DMS79 treated with DMSO at 0.1 percent for 48 hours (cell line): Measurements from ENCODE around the gene PAQR5.
"Not testable (repeated sequence)": the region's sequence is repeated elsewhere in the genome, so short reads cannot be mapped to it uniquely, and the experiment has no call there.

Experiments
- DNase-seq: peaks from one replicate; lab custom pipeline; 2025; lab: John Stamatoyannopoulos, UW

PAQR5 gene

DNA sequence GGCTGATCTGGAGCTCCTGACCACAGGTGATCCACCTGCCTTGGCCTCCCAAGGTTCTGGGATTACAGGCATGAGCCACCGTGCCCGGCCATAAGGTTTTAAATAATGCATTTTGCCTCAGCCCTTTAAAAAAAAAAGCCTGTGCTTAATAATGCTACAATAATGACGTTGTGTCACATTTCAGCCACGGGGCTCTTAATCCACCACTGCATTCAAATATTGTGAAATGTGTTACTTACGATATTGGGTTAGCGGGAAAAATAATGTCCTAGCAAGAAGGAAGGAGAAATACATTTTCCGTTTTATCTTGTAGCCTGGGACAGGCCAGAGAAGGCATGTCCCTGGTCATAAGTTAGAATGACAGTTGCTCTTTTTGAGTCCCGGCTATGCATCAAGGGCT is 17.6 kb downstream of the PAQR5 start:
- DNase-seq = no peak

- DNase-seq = no peak
Observed at GRCh38 chr15:69317392-69317841, 18.7 kb downstream of the PAQR5 start.

DNA sequence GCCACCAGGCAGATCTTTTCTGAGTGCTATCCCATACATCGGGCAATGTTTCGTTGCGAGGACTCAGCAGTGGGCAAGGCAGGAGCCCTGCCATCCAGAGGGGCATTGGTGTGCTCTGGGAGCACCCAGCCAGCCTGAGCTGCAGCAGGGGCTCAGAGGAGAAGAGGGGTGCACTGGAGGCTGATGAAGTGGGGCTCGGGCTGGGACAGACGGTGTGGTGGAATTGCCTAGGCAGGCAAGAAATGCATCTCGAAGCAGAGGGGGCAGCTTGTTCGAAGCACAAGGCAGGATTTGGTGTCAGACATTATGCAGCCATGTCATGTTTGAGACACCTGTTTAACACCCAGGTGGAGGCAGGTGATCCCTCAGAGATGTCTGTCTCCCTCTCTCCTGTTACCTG is 19.3 kb downstream of the PAQR5 start:
- DNase-seq = no peak

DNA sequence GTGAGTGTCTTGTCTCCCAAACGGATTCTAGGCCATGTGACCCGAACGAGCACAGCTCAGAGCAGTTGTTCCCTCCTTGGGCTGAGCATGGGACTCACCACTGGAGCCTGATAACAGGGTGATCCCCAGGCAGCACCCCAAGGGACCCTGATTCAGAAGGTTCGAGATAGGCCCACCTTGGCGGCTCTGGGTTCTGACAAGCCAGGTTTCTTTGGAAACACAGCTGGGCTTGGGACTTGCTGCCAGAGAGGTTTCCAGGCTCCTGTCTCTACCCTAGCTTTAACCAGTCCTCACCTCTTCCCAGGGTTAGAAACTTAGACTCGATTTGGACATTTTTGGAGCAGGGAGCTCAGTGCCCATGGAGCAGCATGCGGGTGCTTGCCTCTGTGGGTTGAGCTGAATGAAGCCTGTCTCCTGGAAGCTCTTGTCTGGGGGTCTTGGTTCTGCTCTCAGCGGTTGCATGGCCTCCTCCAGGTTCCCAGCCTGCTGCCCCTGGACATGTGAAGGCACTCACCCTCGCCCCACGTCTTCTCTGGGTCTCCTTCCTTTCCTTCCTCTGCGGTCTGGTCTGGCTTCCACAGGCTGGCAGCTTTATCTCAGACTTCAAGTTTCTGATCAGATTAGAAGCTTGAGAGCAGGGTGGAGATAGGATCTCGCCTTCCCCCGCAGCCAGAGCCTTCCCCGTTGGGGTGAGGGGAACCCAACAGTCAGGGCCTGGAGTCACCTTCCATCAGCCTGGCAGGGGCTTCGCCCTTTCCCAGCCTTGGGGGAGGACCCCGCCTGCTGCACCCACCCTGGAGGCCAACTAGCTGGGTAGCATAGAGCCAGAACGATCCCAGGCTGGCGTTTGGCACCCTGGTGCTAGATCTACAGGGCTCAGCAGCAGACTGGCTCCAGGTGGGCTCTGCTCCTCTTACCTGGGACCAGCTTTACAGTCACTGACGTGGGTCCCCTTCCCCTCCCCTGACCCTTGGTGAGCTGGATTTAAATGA is 21.0 kb downstream of the PAQR5 start:
- no peak for DNase-seq

- DNase-seq = no peak
Observed at GRCh38 chr15:69320977-69321554, 22.4 kb downstream of the PAQR5 start.

DNA sequence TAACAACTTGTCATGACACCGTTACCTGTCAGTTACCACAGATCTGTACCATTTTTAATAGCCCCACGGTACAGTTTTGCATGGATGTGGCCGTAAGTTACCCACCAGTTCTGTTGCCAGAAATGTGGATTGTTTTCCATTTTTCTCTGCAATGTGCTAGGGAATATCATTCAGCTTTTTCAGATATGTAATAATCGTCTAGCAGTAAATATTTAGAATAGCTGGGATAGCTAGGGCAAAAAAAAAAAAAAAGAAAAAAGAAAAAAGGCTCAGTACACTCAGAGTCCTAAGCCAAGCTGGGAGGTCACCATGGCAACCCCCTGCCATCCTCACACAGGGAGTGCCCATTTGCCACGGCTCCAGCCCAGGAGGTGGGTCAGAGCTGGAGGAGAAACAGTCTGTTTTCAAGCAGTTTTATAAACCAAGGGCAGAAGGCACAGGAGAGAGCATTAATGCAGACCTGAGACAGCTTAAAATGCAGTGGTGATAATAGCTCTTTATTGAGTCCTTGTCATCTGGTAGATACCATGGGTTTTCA is 25.2 kb downstream of the PAQR5 start:
- no peak for DNase-seq

GRCh38 chr15:69324565-69324964 is 25.9 kb downstream of the PAQR5 start:
- no peak for DNase-seq

DNA sequence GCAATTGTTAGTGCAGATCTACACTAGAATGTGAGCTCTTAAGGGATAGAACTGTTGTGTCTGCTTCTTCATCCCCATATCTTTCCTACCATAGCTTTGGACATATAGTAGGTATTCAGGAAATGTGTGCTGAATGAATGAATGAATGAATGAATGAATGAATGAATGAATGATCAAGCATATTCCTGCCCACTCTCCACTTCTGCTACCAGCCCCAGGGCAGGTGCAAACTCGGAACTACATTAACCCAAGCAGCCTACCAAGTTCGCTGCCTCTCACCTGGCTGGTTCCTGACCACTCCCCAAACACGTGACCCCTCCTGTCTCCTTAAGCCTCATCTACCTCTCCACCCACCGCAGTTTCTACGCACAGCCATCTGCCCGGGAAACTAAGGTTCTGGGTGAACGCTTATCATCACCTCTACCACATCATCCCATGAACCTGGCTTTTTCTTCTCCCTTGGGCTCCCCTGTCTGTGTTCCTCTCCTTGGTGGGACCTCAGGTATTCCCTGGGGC is 26.8 kb downstream of the PAQR5 start:
- DNase-seq = no peak

DNA sequence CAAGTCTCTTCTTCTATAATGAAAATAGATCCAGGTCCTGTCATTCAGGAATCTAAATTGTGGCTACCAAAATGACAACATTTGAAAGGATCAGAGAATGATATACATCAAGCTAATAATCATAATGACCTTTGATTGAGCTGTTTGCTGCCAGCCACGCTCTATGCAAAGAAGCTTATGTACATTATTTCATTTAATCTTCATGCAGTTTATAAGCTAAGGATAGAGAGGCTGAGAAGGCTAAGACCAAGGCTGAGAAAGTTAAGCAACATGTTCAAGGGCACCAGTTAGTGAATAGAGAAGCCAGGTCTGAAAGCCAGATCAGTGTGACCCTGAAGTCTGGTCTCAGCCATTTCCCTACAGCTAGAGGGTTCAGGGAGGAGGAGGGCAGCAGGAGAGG is 29.4 kb downstream of the PAQR5 start:
- no peak for DNase-seq

- no peak for DNase-seq
Observed at GRCh38 chr15:69328739-69329138, 30.0 kb downstream of the PAQR5 start.

GRCh38 chr15:69337138-69337537 is 38.4 kb downstream of the PAQR5 start:
- no peak for DNase-seq

DNA sequence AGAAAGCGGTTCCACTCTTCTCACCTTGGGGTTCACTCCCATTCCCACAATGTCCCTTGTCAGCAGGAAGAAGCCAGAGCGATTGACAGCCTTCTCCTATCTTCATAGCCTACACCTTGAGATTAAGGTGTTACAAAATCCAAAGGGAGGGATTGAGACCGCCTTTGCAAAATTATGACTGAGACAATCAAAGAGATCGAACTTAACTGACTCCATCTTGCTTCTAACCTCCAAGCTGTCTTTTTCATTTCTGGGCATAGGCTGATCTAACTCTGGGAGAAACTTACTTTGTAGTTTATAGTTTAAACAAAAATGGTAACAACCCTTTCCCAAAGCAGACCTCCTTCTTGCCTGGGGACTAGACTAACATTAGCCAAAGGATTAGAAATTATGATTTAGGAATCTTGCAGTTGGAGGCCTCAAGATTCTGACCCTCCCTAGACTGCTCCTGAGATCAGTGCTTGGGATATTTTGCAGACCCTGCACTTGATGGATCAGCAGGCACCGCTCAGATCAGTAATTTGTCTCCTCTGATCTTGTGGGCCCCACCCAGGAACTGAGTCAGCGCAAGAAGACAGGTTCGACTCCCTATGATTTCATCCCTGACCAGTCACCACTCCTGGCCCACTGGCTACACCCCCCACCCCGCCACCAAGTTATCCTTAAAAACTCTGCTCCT is 40.0 kb downstream of the PAQR5 start:
- no peak for DNase-seq

- DNase-seq = not testable (repeated sequence)
Observed at GRCh38 chr15:69339214-69339543, 40.5 kb downstream of the PAQR5 start.

DNA sequence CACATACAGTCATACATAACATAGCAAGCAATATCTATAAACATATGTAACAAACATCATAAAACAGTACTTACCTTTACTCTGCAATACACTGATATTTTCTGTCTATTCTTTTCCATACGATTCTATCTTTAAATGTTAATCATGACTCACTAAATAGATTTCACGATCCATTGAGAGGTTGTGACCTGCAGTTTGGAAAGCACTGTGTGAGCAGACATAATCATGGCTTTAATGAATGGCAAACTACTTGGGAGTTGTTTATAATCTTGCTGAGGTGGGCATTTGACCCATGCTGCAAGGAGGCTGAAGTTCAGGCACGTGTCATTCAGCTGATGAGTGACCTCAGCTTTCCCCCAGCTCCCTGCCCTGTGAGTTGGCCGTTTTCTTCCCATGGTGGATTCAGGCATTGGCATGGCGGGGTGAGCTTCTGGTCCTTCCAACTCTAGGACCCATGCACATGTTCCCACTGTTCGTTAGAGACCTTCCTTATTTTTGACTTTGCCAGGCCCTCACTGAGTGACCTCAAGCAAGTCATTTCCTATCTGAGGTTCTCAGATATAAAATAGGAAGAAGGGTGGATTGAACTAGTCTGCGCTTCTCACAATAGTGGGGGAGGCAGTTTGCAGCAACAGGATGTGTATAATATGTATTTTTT is 41.7 kb downstream of the PAQR5 start:
- DNase-seq = no peak

GRCh38 chr15:69341356-69341755 is 42.6 kb downstream of the PAQR5 start:
- no peak for DNase-seq

DNA sequence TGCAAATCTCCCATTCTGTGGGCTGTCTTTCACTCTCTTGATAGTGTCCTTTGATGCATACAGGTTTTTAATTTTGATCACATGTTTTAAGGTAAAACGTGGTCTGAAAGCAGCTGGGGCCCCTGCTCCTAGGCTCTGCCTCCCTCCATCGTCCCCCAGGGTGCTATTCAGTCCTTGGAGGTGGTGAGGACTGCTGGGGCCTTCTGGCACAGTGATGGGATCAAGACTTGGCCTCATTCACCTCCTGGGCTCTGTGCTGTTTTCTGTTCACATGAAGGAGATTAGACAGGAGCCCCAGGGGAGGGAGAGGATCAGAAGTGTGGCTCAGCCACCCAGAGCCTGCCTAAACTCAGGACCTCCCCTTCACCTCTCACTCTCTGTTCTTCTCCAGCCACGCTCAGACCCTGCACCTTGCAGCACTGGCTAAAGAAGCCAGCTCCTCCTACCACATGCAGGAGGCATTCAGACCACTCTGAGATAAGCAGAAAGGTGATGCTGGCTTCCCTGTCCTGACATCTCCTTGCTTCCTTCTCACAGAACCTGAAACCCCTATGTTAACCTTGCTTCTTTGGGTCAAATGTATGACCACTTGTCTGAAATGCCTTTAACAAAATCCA is 43.9 kb downstream of the PAQR5 start:
- no peak for DNase-seq

DNA sequence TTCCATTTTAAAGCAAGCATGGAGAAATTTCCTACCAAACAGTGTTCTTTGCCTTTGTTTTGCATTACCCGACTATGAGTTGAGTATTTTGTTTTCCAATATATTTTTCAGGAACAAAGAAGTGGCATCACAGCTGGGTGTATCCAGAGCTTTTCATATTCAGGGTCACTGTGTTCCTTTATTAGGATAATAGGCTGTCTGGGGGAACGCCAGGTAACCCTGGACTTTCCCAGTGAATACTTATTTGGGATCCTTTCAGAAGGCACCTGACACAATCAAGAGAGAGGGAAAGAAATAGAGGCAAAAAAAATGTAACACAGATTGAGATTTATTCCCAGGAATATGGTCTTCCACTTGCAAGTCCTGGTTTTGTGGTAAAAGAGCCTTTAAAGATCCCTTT is 44.4 kb downstream of the PAQR5 start:
- DNase-seq = no peak

GRCh38 chr15:69344238-69344637 is 45.5 kb downstream of the PAQR5 start:
- peak; percentile 7 for DNase-seq

DNA sequence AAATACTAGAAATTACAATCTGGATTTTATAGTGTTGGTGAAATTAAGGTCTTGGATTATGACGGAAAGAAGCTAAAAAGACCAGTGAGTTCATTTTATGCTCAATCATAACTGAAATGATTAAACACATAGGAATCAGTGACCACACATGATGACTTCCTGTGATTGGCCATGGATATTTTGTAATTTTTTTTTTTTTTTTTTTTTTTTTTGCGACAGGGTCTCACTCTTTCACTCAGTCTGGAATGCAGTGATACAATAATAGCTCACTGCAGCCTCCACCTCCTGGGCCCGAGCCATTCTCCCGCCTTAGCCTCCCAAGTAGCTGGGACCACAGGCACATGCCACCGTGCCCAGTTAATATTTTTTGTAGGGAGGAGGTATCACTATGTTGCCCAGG is 47.4 kb downstream of the PAQR5 start:
- DNase-seq = no peak

- no peak for DNase-seq
Observed at GRCh38 chr15:69351333-69351732, 52.6 kb downstream of the PAQR5 start.

- no peak for DNase-seq
Observed at GRCh38 chr15:69351884-69352283, 53.2 kb downstream of the PAQR5 start.
